ENCODE measurements around the gene USP7. TPM values are rescaled to one million over a fixed set of nuclear protein-coding genes. Genes with fewer than 3 reads are reported as not detected.

Gene USP7
- polyA plus RNA-seq, 2 of the 4 experiments (the other 2 are of a cell fraction) = 39.6 to 65.9 TPM

GRCh38 chr16:8886593-8887430 is 76.9 kb downstream of the USP7 start:
- Histone ChIP-seq H3K4me1 (peaks cover 23% of the 10 kb centered on the region), H3K4me2 (no peak overlapping the region), H3K4me3 (no peak overlapping the region), H3K9me3 (no peaks in the 10 kb centered on the region), H3K27ac (peak overlapping the region in 1 of 2 experiments; percentile 78; a peak in 2 of 6 replicates)
- FAIRE-seq (no peak), DNase-seq (ENCODE audit: low read depth in 1 of 2, low spot score in 1 of 2) (no peak), ATAC-seq (no peak)
- ChIA-PET CTCF (interaction anchor here (0.9 to 9.0 kb wide), 4 partner anchors 9 to 128 kb away, joined by 3 to 147 read pairs (median 4); no protein-coding TSS in a partner anchor), POLR2A (interaction anchor here (2.5 kb wide), 1 partner anchor 18 kb away, joined by 13 read pairs; the partner anchor contains the start of gene CARHSP1)
- 77% methylated on average over 19 of the region's 19 CpGs for WGBS (ENCODE audit: missing lambda C conversion rate)
- TF ChIP-seq EHF (CRISPR knock-in tag; IDR thresholded peaks at IDR 0.05) = no peak
- no peak for TF ChIP-seq BCL3 (IDR thresholded peaks at IDR 0.05)
- TF ChIP-seq FOSL2 (IDR thresholded peaks at IDR 0.05) = no peak
- TF ChIP-seq FOSL2 (CRISPR knock-in tag; IDR thresholded peaks at IDR 0.05) = no peak
- no peak for TF ChIP-seq HDAC2 (IDR thresholded peaks at IDR 0.05)
- TF ChIP-seq GATA3 (IDR thresholded peaks at IDR 0.05; ENCODE audit: borderline replicate concordance) = no peak
- TF ChIP-seq, protein P1, sequence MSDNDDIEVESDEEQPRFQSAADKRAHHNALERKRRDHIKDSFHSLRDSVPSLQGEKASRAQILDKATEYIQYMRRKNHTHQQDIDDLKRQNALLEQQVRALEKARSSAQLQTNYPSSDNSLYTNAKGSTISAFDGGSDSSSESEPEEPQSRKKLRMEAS (IDR thresholded peaks at IDR 0.05) = no peak

DNA sequence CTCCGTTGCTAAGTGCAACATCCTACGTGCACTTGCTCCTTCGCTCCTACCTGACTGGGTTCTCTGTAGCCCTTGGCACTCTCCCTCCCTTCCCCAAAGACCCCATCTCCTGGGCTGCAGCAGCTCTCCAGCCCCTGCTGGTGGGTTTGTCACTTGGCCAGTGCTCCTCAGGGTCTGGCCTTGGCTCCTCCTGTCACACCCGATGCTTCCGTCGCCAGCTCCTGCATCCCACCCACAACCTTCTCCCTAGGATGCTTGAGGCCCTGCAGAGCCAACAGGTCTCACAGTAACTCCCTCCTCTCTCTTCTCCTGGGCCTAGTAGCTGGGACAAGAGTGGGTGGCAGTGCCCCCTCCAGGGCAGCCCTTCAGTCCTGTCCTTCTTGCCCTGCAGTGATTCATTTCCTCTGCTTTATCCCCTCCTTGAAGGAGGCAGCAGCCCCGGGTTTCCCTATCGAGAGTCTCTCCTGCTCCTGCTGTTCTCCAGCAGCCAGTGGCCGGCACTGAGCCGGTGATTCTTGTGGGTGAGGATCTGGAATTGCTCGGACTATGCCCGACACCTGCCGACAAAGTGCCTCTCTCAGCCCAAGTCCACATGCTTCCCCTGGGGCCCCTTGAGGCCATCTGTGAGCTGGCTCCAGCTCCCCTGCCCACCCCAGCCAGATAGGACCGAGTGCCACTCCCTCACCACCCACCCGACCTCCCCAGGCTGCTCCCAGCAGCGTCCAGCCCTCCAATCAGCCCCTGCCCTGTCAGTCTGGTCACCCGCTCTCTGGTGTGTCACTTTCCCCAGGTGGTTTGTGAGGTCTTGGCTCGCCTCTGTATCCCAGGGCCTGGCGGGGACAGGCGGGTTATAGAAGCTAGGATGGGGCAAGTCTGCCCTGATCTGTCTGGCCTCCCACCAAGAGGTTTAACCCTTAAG is 77.8 kb downstream of the USP7 start:
- ChIA-PET CTCF (interaction anchor here (0.6 to 9.0 kb wide), 7 partner anchors 10 to 143 kb away, joined by 3 to 147 read pairs (median 3); partner anchors contain the start of gene CARHSP1), POLR2A (interaction anchor here (2.5 kb wide), 1 partner anchor 17 kb away, joined by 13 read pairs; the partner anchor contains the start of gene CARHSP1)
- FAIRE-seq = no peak
- DNase-seq (ENCODE audit: low read depth in 1 of 2, low spot score in 1 of 2) = no peak
- 55% methylated on average over 17 of the region's 20 CpGs for WGBS (ENCODE audit: missing lambda C conversion rate)
- TF ChIP-seq CEBPB (IDR thresholded peaks at IDR 0.05) (no peak), ESRRA (IDR thresholded peaks at IDR 0.05; ENCODE audit: borderline replicate concordance, low read length) (no peak), MAFK (IDR thresholded peaks at IDR 0.05; ENCODE audit: partially characterized antibody) (no peak), ZSCAN20 (CRISPR knock-in tag; IDR thresholded peaks at IDR 0.05) (no peak), CHD2 (IDR thresholded peaks at IDR 0.05; ENCODE audit: low read length, partially characterized antibody) (no peak), HEYL (CRISPR knock-in tag; IDR thresholded peaks at IDR 0.05) (no peak), RNF2 (IDR thresholded peaks at IDR 0.05; ENCODE audit: borderline replicate concordance, low read depth) (no peak), CBX2 (IDR thresholded peaks at IDR 0.05; ENCODE audit: borderline replicate concordance, low read depth) (no peak), POLR2AphosphoS2 (conservative IDR thresholded peaks at IDR 0.05; ENCODE audit: low read length) (no peak), ATOH8 (CRISPR knock-in tag; IDR thresholded peaks at IDR 0.05; ENCODE audit: low read depth) (no peak), NFE2L2 (conservative IDR thresholded peaks at IDR 0.05; ENCODE audit: low read length) (no peak), FOSL2 (IDR thresholded peaks at IDR 0.05) (no peak), FOSL2 (CRISPR knock-in tag; IDR thresholded peaks at IDR 0.05) (no peak), RARB (CRISPR knock-in tag; IDR thresholded peaks at IDR 0.05) (no peak), HMGXB4 (CRISPR knock-in tag; IDR thresholded peaks at IDR 0.05; ENCODE audit: borderline replicate concordance) (no peak), ZC3H11A (IDR thresholded peaks at IDR 0.05) (no peak)
- TF ChIP-seq, protein P2, sequence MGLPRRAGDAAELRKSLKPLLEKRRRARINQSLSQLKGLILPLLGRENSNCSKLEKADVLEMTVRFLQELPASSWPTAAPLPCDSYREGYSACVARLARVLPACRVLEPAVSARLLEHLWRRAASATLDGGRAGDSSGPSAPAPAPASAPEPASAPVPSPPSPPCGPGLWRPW (IDR thresholded peaks at IDR 0.05) = no peak
- TF ChIP-seq, protein P3, sequence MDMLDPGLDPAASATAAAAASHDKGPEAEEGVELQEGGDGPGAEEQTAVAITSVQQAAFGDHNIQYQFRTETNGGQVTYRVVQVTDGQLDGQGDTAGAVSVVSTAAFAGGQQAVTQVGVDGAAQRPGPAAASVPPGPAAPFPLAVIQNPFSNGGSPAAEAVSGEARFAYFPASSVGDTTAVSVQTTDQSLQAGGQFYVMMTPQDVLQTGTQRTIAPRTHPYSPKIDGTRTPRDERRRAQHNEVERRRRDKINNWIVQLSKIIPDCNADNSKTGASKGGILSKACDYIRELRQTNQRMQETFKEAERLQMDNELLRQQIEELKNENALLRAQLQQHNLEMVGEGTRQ (IDR thresholded peaks at IDR 0.05) = no peak
- Histone ChIP-seq H3K9me3 (no peaks in the 10 kb centered on the region), H3K4me3 (no peak overlapping the region), H3K4me1 (peaks cover 23% of the 10 kb centered on the region), H3K27ac (peak overlapping the region in 1 of 2 experiments; percentile 78; a peak in 3 of 6 replicates), H3K4me2 (no peak overlapping the region)
- peak; percentile 32 to 41 for ATAC-seq

Data from A549 (cell line).